ENCODE results near the gene DSCAM.

DSCAM gene

GRCh38 chr21:40729761-40730425, 117.1 kb downstream of the DSCAM start:
- H3K9me3 ChIP-seq (ENCODE audit: control insufficient read depth, insufficient read depth, low read length): no peaks in the 10 kb centered on the region
- no peak overlapping the region for H3K9ac ChIP-seq (ENCODE audit: low read depth, low read length)
- H3K4me3 ChIP-seq (ENCODE audit: low read depth, low read length): no peak overlapping the region
- H3K36me3 ChIP-seq (ENCODE audit: control insufficient read depth, insufficient read depth, low read length): no peaks in the 10 kb centered on the region
- no peaks in the 10 kb centered on the region for H3K4me1 ChIP-seq (ENCODE audit: control insufficient read depth, insufficient read depth, low read length)
- H3K27me3 ChIP-seq (ENCODE audit: control insufficient read depth, insufficient read depth, low read length): no peaks in the 10 kb centered on the region

GRCh38 chr21:40723966-40724365, 123.0 kb downstream of the DSCAM start:
- no peaks in the 10 kb centered on the region for H3K27me3 ChIP-seq (ENCODE audit: control insufficient read depth, insufficient read depth, low read length)
- no peaks in the 10 kb centered on the region for H3K9me3 ChIP-seq (ENCODE audit: control insufficient read depth, insufficient read depth, low read length)
- H3K36me3 ChIP-seq (ENCODE audit: control insufficient read depth, insufficient read depth, low read length): no peaks in the 10 kb centered on the region
- no peak overlapping the region for H3K4me3 ChIP-seq (ENCODE audit: low read depth, low read length)
- no peaks in the 10 kb centered on the region for H3K4me1 ChIP-seq (ENCODE audit: control insufficient read depth, insufficient read depth, low read length)
- no peak overlapping the region for H3K9ac ChIP-seq (ENCODE audit: low read depth, low read length)

GRCh38 chr21:40723317-40723716, 123.6 kb downstream of the DSCAM start:
- Histone ChIP-seq H3K4me1 (ENCODE audit: control insufficient read depth, insufficient read depth, low read length) (no peaks in the 10 kb centered on the region), H3K9ac (ENCODE audit: low read depth, low read length) (no peak overlapping the region), H3K4me3 (ENCODE audit: low read depth, low read length) (no peak overlapping the region), H3K9me3 (ENCODE audit: control insufficient read depth, insufficient read depth, low read length) (no peaks in the 10 kb centered on the region), H3K27me3 (ENCODE audit: control insufficient read depth, insufficient read depth, low read length) (no peaks in the 10 kb centered on the region), H3K36me3 (ENCODE audit: control insufficient read depth, insufficient read depth, low read length) (no peaks in the 10 kb centered on the region)

- H3K4me3 ChIP-seq (ENCODE audit: low read depth, low read length): no peak overlapping the region
- no peaks in the 10 kb centered on the region for H3K27me3 ChIP-seq (ENCODE audit: control insufficient read depth, insufficient read depth, low read length)
- H3K36me3 ChIP-seq (ENCODE audit: control insufficient read depth, insufficient read depth, low read length): no peaks in the 10 kb centered on the region
- no peaks in the 10 kb centered on the region for H3K9me3 ChIP-seq (ENCODE audit: control insufficient read depth, insufficient read depth, low read length)
- no peak overlapping the region for H3K9ac ChIP-seq (ENCODE audit: low read depth, low read length)
- H3K4me1 ChIP-seq (ENCODE audit: control insufficient read depth, insufficient read depth, low read length): no peaks in the 10 kb centered on the region
Measured at GRCh38 chr21:40719615-40720014, 127.3 kb downstream of the DSCAM start.

- Histone ChIP-seq H3K4me1 (ENCODE audit: control insufficient read depth, insufficient read depth, low read length) (no peaks in the 10 kb centered on the region), H3K36me3 (ENCODE audit: control insufficient read depth, insufficient read depth, low read length) (no peaks in the 10 kb centered on the region), H3K9ac (ENCODE audit: low read depth, low read length) (no peak overlapping the region), H3K9me3 (ENCODE audit: control insufficient read depth, insufficient read depth, low read length) (no peaks in the 10 kb centered on the region), H3K27me3 (ENCODE audit: control insufficient read depth, insufficient read depth, low read length) (no peaks in the 10 kb centered on the region), H3K4me3 (ENCODE audit: low read depth, low read length) (no peak overlapping the region)
Measured at GRCh38 chr21:40717028-40717427, 129.9 kb downstream of the DSCAM start.

- Histone ChIP-seq H3K4me3 (ENCODE audit: low read depth, low read length) (no peak overlapping the region), H3K27me3 (ENCODE audit: control insufficient read depth, insufficient read depth, low read length) (no peaks in the 10 kb centered on the region), H3K9ac (ENCODE audit: low read depth, low read length) (no peak overlapping the region), H3K36me3 (ENCODE audit: control insufficient read depth, insufficient read depth, low read length) (no peaks in the 10 kb centered on the region), H3K4me1 (ENCODE audit: control insufficient read depth, insufficient read depth, low read length) (no peaks in the 10 kb centered on the region), H3K9me3 (ENCODE audit: control insufficient read depth, insufficient read depth, low read length) (no peaks in the 10 kb centered on the region)
Measured at GRCh38 chr21:40714536-40714935, 132.4 kb downstream of the DSCAM start.

- Histone ChIP-seq H3K27me3 (ENCODE audit: control insufficient read depth, insufficient read depth, low read length) (no peaks in the 10 kb centered on the region), H3K4me1 (ENCODE audit: control insufficient read depth, insufficient read depth, low read length) (no peaks in the 10 kb centered on the region), H3K9me3 (ENCODE audit: control insufficient read depth, insufficient read depth, low read length) (no peaks in the 10 kb centered on the region), H3K36me3 (ENCODE audit: control insufficient read depth, insufficient read depth, low read length) (no peaks in the 10 kb centered on the region), H3K9ac (ENCODE audit: low read depth, low read length) (no peak overlapping the region), H3K4me3 (ENCODE audit: low read depth, low read length) (no peak overlapping the region)
Measured at GRCh38 chr21:40707656-40708244, 139.2 kb downstream of the DSCAM start.

- Histone ChIP-seq H3K27me3 (ENCODE audit: control insufficient read depth, insufficient read depth, low read length) (no peaks in the 10 kb centered on the region), H3K4me3 (ENCODE audit: low read depth, low read length) (no peak overlapping the region), H3K36me3 (ENCODE audit: control insufficient read depth, insufficient read depth, low read length) (no peaks in the 10 kb centered on the region), H3K9me3 (ENCODE audit: control insufficient read depth, insufficient read depth, low read length) (no peaks in the 10 kb centered on the region), H3K4me1 (ENCODE audit: control insufficient read depth, insufficient read depth, low read length) (no peaks in the 10 kb centered on the region), H3K9ac (ENCODE audit: low read depth, low read length) (no peak overlapping the region)
Measured at GRCh38 chr21:40706806-40707655, 139.9 kb downstream of the DSCAM start.

- Histone ChIP-seq H3K9me3 (ENCODE audit: control insufficient read depth, insufficient read depth, low read length) (no peaks in the 10 kb centered on the region), H3K27me3 (ENCODE audit: control insufficient read depth, insufficient read depth, low read length) (no peaks in the 10 kb centered on the region), H3K9ac (ENCODE audit: low read depth, low read length) (no peak overlapping the region), H3K4me3 (ENCODE audit: low read depth, low read length) (no peak overlapping the region), H3K4me1 (ENCODE audit: control insufficient read depth, insufficient read depth, low read length) (no peaks in the 10 kb centered on the region), H3K36me3 (ENCODE audit: control insufficient read depth, insufficient read depth, low read length) (no peaks in the 10 kb centered on the region)
Measured at GRCh38 chr21:40706176-40706575, 140.8 kb downstream of the DSCAM start.

- Histone ChIP-seq H3K9me3 (ENCODE audit: control insufficient read depth, insufficient read depth, low read length) (no peaks in the 10 kb centered on the region), H3K27me3 (ENCODE audit: control insufficient read depth, insufficient read depth, low read length) (no peaks in the 10 kb centered on the region), H3K36me3 (ENCODE audit: control insufficient read depth, insufficient read depth, low read length) (no peaks in the 10 kb centered on the region), H3K9ac (ENCODE audit: low read depth, low read length) (no peak overlapping the region), H3K4me3 (ENCODE audit: low read depth, low read length) (no peak overlapping the region), H3K4me1 (ENCODE audit: control insufficient read depth, insufficient read depth, low read length) (no peaks in the 10 kb centered on the region)
Measured at GRCh38 chr21:40704141-40704540, 142.8 kb downstream of the DSCAM start.

GRCh38 chr21:40699366-40699765, 147.6 kb downstream of the DSCAM start:
- Histone ChIP-seq H3K27me3 (ENCODE audit: control insufficient read depth, insufficient read depth, low read length) (no peaks in the 10 kb centered on the region), H3K4me1 (ENCODE audit: control insufficient read depth, insufficient read depth, low read length) (no peaks in the 10 kb centered on the region), H3K36me3 (ENCODE audit: control insufficient read depth, insufficient read depth, low read length) (no peaks in the 10 kb centered on the region), H3K9me3 (ENCODE audit: control insufficient read depth, insufficient read depth, low read length) (no peaks in the 10 kb centered on the region), H3K4me3 (ENCODE audit: low read depth, low read length) (no peak overlapping the region), H3K9ac (ENCODE audit: low read depth, low read length) (no peak overlapping the region)

- Histone ChIP-seq H3K27me3 (ENCODE audit: control insufficient read depth, insufficient read depth, low read length) (no peaks in the 10 kb centered on the region), H3K36me3 (ENCODE audit: control insufficient read depth, insufficient read depth, low read length) (no peaks in the 10 kb centered on the region), H3K9me3 (ENCODE audit: control insufficient read depth, insufficient read depth, low read length) (no peaks in the 10 kb centered on the region), H3K9ac (ENCODE audit: low read depth, low read length) (no peak overlapping the region), H3K4me3 (ENCODE audit: low read depth, low read length) (no peak overlapping the region), H3K4me1 (ENCODE audit: control insufficient read depth, insufficient read depth, low read length) (no peaks in the 10 kb centered on the region)
Measured at GRCh38 chr21:40696246-40696645, 150.7 kb downstream of the DSCAM start.
